Fibroblast of villous mesenchyme (primary cell): ENCODE results near the gene NCOR1. TPM values are rescaled to one million over a fixed set of nuclear protein-coding genes. Genes with fewer than 3 reads are reported as not detected.
A peak's percentile ranks its signal among the peaks of the same experiment; 100 is the strongest.
"Not testable (repeated sequence)": the region's sequence is repeated elsewhere in the genome, so short reads cannot be mapped to it uniquely, and the experiment has no call there.

ENCODE experiments used
- DNase-seq: peaks from one replicate; pipeline ENCODE4 v3.0.0-alpha.2; 2010; ENCODE audit warnings: low read depth
- H3K4me3 ChIP-seq: 2 replicates; pipeline ENCODE4 v1.5.1; 2011; ENCODE audit warnings: low read depth, mild to moderate bottlenecking, low read length
- total RNA-seq: library from RNA; depleted of rRNA; stranded (reverse); fragments of >200 nt; gene quantifications from 2 replicates; pipeline ENCODE4 v1.2.3, GENCODE V29; 2012
- TF ChIP-seq, protein P1 (sequence below): IDR thresholded peaks from 2 replicates; pipeline ENCODE4 v1.5.1; 2012; ENCODE audit warnings: low read depth, mild to moderate bottlenecking, low read length; ENCODE audit not compliant: insufficient read depth

Gene NCOR1
- total RNA-seq, 1 donor, result 83.3 TPM

- peak; percentile 82 for DNase-seq
- no peak overlapping the region for H3K4me3 ChIP-seq
- TF ChIP-seq, protein P1, sequence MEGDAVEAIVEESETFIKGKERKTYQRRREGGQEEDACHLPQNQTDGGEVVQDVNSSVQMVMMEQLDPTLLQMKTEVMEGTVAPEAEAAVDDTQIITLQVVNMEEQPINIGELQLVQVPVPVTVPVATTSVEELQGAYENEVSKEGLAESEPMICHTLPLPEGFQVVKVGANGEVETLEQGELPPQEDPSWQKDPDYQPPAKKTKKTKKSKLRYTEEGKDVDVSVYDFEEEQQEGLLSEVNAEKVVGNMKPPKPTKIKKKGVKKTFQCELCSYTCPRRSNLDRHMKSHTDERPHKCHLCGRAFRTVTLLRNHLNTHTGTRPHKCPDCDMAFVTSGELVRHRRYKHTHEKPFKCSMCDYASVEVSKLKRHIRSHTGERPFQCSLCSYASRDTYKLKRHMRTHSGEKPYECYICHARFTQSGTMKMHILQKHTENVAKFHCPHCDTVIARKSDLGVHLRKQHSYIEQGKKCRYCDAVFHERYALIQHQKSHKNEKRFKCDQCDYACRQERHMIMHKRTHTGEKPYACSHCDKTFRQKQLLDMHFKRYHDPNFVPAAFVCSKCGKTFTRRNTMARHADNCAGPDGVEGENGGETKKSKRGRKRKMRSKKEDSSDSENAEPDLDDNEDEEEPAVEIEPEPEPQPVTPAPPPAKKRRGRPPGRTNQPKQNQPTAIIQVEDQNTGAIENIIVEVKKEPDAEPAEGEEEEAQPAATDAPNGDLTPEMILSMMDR, result no peak
Measured at GRCh38 chr17:16243385-16243784, 28.1 kb upstream of the NCOR1 start.

DNA sequence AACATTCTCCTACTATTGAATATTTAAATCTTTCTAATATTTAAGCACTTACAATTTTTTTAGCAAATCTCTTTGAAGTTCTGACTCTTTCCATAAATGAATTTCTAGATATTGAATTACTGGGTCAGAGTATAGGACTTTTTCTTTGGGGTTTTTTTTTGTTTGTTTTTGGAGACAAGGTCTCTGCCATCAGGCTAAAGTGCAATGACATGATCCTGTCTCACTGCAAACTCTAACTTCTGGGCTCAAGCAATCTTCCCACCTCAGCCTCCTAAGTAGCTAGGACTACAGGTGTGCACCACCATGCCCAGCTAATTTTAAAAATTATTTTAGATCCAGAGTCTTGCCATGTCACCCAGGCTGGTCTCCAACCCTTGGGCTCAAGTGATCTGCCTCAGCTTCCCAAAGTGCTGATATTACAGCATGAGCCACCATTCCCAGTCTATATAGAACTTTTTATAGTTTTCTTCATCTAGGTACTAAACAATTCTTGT lies 26.6 kb upstream of the NCOR1 start:
- no peak for DNase-seq
- H3K4me3 ChIP-seq, result no peak overlapping the region
- TF ChIP-seq, protein P1, result no peak

- H3K4me3 ChIP-seq, result no peak overlapping the region
- no peak for DNase-seq
- TF ChIP-seq, protein P1, result no peak
Measured at GRCh38 chr17:16239931-16240330, 24.6 kb upstream of the NCOR1 start.

DNA sequence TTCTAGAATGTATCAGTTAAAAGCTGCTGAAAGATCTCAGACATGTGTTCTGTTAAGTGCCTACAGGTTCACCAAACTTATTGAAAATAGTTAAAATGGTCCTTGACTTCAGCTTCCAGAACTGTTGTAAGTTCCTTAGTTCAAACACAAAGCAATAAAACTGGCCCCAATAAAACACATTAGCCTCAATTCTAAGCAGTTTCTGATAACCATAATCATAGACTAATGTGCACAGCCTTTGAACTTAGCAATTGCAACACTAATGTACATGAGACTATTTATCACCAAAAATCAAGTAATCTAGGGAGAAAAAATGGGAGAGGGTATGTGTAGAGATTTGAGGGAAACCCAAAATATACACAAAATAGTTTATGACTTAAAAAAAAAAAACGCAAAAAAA lies 17.1 kb upstream of the NCOR1 start:
- TF ChIP-seq, protein P1, result no peak
- DNase-seq, result peak; percentile 6
- no peak overlapping the region for H3K4me3 ChIP-seq

GRCh38 chr17:16229912-16230561 lies 14.7 kb upstream of the NCOR1 start:
- DNase-seq, H3K4me3 ChIP-seq: not testable (repeated sequence)

- TF ChIP-seq, protein P1, result no peak
- DNase-seq, result no peak
- no peak overlapping the region for H3K4me3 ChIP-seq
Measured at GRCh38 chr17:16222406-16222805, 7.1 kb upstream of the NCOR1 start.

DNA sequence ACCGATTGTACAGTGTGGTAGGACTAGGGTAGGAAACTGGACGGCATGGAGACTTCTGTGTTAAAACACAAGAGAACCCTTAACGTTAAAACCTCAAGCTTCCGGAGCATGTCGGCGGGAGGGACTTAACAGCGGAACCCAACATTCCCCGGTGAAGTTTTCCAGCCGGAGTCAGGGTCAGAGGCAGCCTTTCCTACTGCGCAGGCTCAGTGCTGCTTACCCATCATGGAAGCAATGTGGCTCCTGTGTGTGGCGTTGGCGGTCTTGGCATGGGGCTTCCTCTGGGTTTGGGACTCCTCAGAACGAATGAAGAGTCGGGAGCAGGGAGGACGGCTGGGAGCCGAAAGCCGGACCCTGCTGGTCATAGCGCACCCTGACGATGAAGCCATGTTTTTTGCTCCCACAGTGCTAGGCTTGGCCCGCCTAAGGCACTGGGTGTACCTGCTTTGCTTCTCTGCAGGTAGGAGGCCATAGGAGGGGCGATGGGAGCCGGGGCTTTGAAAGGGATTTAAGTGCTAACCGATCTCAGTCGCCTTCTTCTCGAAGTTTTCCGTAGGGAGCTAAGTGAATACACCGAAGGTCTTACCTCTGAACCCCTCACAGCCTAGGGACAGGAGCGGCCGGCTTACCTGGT lies 1.8 kb upstream of the NCOR1 start, which contains the start of gene PIGL:
TSS of gene PIGL (plus strand) at position 209 of the 634 bp plus-strand sequence. CDS start at position 226, 17 bp downstream.
- H3K4me3 ChIP-seq, result peak within 1 kb of the TSS; percentile 94
- TF ChIP-seq, protein P1, result no peak
- DNase-seq, result peak; percentile 95

DNA sequence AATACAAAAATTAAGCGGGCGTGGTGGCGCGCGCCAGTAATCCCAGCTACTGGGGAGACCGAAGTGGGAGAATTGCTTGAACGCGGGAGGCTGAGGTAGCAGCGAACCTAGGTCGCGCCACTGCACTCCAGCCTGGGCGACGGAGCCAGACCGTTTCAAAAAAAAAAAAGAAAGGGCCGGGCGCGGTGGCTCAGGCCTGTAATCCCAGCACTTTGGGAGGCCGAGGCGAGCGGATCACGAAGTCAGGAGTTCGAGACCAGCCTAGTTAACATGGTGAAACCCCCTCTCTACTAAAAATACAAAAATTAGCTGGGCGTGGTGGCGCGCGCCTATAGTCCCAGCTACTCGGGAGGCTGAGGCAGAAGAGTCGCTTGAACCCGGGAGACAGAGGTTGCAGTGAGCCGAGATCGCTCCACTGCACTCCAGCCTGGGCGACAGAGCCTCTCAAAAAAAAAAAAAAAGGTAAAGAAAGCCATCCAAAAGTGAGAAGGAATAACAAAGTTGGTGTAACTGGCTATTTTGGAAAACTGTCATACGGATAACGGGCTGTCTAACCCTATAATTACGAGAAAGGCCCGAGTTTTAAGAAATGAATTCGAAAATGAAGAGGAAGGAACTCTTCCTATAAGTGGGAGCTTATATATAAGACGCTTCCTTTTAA lies 1.1 kb upstream of the NCOR1 start:
- DNase-seq, result not testable (repeated sequence)
- H3K4me3 ChIP-seq, result peak overlapping the region; percentile 94
